ENCODE data around the gene CLDN24. TPM values are rescaled to one million over a fixed set of nuclear protein-coding genes. Genes with fewer than 3 reads are reported as not detected.

CLDN24 gene
- not detected in 2 replicates for total RNA-seq (2014; rRNA removed; shearing (Covaris generic))

DNA sequence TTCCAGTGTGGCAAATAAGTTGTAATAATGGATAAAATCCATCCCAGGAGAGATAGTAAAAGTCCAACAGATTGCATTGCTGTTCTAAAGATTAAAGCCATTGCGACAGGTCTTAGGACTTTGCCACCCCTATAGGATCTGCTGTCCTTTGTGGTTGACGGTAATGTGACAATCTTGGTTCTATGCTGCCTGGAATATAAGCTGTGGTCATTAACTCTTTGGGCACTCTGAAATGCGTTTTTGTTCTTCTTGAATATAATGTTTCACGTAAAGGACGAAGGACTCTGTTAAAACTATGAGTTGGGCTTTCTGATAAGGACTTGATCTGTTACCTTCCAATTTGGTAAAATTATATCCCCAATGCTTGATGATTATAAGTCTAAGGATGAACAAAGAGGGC, at the start of gene CLDN24:
CLDN24 (minus strand) TSS at position 101 of the 400 bp plus-strand sequence; CDS start at position 101, 0 bp downstream.
- DNase-seq (ENCODE audit: low spot score) = no peak

- DNase-seq (ENCODE audit: low spot score) = no peak
Observed at GRCh38 chr4:183370786-183371185, 48.6 kb upstream of the CLDN24 start.

GRCh38 chr4:183369073-183369472, 46.8 kb upstream of the CLDN24 start:
- DNase-seq (ENCODE audit: low spot score) = no peak

GRCh38 chr4:183366206-183366835, 44.1 kb upstream of the CLDN24 start:
- DNase-seq (ENCODE audit: low spot score) = no peak

DNA sequence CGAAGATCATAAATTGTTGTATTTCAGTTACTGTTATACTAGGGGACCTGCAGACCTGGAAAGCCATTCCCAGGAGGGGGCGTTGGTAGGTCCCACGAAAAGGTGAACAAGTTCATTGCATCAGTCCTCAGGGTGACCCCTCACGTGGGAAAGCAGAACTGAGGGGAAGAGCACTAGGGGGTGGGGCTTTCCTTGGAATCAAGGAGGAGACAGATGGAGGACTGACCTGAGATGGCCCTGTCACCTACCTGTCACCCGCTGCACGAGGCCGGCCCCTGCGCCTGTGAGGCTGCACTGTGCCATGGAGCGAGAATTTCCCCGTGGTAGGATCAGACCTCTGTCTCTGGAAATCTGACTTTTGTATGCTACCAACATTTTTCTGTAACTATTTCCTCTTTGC, 41.8 kb upstream of the CLDN24 start:
- no peak for DNase-seq (ENCODE audit: low spot score)

DNA sequence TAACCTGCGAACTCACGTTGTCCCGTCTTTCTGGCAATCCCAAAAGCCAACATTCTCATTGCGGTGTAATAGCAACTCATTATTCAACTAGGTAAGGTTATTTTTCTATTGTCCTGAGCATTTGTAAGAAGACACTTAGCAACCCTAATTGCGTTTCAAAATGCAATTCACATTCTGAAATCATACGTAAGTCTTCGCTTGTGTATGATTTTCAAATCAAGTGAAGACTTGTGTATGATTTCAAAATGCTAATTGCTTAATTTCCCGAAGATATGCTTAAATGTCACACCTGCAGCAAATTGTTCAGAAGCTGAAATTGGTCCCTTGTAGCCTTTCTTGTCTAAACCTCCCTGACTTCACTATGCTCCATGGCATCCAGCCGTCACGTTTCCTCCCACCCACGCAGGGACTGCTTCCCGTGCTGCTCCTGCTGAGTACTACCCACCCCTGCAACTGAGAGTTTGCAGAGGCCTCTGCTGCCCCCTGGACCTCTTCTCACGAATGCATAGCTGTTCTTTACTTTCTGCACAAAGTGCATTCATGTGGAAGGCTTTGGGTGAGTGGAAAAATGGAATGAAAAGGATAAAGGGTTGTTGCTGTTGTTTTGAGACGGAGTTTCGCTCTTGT, 40.8 kb upstream of the CLDN24 start:
- DNase-seq (ENCODE audit: low spot score) = no peak

- no peak for DNase-seq (ENCODE audit: low spot score)
Observed at GRCh38 chr4:183362036-183362435, 39.8 kb upstream of the CLDN24 start.

- no peak for DNase-seq (ENCODE audit: low spot score)
Observed at GRCh38 chr4:183360161-183360919, 38.1 kb upstream of the CLDN24 start.

DNA sequence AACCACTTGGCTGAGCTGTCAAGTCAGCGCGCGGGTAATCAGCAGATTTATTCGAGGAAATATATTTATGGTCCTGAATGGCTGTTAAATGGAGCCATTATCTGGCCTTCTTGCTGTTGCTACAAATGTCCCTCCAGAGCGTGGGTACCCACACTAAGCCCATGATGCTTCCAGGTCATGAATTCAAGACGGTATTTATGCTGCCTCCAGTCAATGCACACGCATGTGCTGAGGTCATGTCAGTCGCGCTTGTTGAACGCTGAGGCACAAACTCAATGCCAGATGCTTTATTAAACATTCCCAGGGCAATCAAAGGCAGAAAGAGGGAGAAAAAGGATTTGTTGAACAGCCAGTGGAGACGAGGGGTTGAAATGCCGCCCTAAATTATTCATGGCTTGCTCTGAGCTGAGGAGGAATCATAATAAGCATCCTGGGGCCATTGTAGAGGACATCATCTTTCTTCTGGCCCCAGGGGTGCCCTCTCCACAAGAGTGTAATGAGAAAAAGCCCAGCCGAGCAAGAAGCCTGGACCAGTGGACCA, 36.1 kb upstream of the CLDN24 start:
- DNase-seq (ENCODE audit: low spot score) = no peak

GRCh38 chr4:183356931-183357675, 34.9 kb upstream of the CLDN24 start:
- DNase-seq (ENCODE audit: low spot score) = no peak

DNA sequence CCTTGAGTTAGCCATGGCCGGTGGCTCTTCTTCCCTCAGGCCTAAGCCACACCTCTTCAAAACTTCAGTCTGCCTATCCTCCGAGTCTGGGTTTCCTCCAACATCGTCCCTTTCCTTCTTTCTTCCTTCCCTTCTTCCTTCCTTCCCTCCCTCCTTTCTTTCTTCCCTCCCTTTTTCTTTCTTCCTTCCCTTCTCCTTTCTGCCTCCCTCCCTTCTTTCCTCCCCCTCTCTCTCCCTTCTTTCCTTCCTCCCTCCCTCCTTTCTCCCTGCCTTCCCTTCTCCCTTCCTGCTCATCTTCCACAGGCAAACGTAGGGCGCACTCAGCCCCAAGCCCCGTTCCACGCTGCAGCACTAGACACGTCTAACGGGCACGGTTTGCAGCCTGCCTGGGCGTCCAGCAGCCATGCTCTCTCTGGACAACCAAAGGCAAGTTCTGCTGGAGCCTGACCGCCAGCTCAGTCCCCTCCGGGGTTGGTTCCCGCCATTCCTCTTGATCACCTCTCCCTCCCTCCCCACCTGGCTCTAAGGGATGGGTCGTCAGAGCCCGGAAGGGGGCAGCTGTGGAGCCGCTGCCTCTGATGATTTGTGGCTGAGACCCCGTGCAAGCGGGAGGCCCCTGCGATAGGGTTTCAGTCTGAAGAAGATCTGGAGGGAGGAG, 34.1 kb upstream of the CLDN24 start:
- DNase-seq (ENCODE audit: low spot score) = no peak

DNA sequence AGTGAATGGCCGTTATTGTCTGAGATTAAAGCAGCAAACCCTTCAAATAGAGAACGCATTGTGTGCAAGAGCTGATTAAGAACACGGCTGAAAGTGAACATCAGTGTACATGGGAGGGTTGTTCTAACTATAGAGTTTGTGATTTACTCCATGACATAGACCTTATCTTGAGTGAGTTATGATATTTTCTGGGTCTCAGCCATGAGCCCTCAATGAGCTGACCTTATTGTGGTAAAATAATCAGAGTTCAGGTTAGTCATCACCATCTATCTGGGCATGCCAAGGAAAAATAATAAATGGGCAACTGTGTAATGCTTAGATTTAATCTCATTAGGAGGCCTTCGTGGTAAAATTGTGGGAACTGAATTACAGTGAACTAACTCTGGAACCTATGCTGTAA, 33.2 kb upstream of the CLDN24 start:
- peak; percentile 71 for DNase-seq (ENCODE audit: low spot score)

- no peak for DNase-seq (ENCODE audit: low spot score)
Observed at GRCh38 chr4:183354219-183354618, 32.0 kb upstream of the CLDN24 start.

- no peak for DNase-seq (ENCODE audit: low spot score)
Observed at GRCh38 chr4:183353557-183353956, 31.3 kb upstream of the CLDN24 start.

DNA sequence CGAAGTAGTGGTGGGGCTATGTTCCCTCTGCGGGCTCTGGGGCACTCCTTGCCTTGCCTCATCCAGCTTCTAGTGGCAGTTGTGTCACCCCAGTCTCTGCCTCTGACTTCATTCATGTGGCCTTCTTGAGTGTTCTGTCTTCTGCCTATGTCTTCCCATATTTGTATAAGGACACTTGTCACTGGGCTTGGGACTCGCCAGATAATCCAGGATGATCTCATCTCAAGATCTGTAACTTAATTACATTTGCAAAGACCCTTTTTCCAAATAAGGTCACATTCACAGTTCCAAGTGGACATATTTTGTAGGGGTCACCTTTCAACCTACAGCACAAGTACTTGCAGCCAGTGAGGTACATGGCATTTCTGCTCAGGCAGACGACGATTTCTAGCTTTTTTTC, 30.3 kb upstream of the CLDN24 start:
- DNase-seq (ENCODE audit: low spot score) = no peak

- DNase-seq (ENCODE audit: low spot score) = no peak
Observed at GRCh38 chr4:183350317-183351071, 28.3 kb upstream of the CLDN24 start.

- no peak for DNase-seq (ENCODE audit: low spot score)
Observed at GRCh38 chr4:183349673-183350072, 27.4 kb upstream of the CLDN24 start.

- DNase-seq (ENCODE audit: low spot score) = peak; percentile 99
Observed at GRCh38 chr4:183348706-183349659, 26.8 kb upstream of the CLDN24 start.

DNA sequence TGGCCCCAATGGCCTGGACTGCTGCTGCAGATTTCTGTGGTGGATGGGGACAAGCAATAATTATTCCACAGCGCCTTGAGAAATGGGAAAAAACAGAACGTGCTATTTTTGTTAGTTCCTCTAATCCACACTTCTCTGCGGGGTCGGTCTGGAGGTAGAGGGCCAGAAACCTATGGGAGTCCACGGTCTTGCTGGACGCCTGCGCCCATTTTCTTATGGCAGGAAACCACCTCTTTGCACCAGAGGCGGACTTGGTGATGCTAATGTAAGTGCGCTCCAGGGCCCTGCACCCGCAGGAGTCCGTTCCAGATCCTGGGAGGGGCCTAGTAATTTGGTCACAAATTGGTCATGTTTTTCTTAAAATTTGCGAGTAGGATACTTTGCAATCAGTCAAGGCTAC, 25.9 kb upstream of the CLDN24 start:
- no peak for DNase-seq (ENCODE audit: low spot score)

Measured in H4 (cell line).